Measurements from ENCODE around the gene RARRES2.
"Not testable (repeated sequence)": the region's sequence is repeated elsewhere in the genome, so short reads cannot be mapped to it uniquely, and the experiment has no call there.

DNA sequence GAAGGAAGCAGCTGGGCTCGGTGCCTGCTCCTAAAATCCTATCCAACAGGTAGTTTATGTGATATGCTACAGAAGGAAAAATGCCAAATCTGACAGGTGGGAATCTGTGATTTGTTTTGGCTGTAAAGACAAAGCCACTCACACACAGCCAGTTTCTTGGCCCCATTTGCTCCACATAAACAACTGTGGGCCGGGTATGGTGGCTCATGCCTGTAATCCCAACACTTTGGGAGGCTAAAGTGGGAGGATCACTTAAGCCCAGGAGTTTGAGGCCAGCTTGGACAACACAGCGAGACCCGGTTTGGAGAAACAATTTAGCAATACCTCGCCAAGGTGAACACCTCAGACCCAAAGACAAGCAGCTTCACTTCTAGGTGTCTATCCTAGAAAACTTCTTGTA lies 35.1 kb downstream of the RARRES2 start:
- not testable (repeated sequence) for TF ChIP-seq ZNF136 (CRISPR knock-in tag; IDR thresholded peaks at IDR 0.05; ENCODE audit: low read depth); EP300 (IDR thresholded peaks at IDR 0.05; ENCODE audit: low read depth in 2 of 2, low read length in 2 of 2); EP300 (CRISPR knock-in tag; IDR thresholded peaks at IDR 0.05; ENCODE audit: borderline replicate concordance); ARNTL (CRISPR knock-in tag; IDR thresholded peaks at IDR 0.05); ZMYM3 (CRISPR knock-in tag; IDR thresholded peaks at IDR 0.05); NR2C2 (CRISPR knock-in tag; IDR thresholded peaks at IDR 0.05; ENCODE audit: borderline replicate concordance); CHCHD3 (CRISPR knock-in tag; IDR thresholded peaks at IDR 0.05); ZNF484 (CRISPR knock-in tag; IDR thresholded peaks at IDR 0.05; ENCODE audit: borderline replicate concordance, low read depth); TOE1 (CRISPR knock-in tag; IDR thresholded peaks at IDR 0.05); KDM5B (CRISPR knock-in tag; IDR thresholded peaks at IDR 0.05; ENCODE audit: borderline replicate concordance)
- TF ChIP-seq, protein P1, sequence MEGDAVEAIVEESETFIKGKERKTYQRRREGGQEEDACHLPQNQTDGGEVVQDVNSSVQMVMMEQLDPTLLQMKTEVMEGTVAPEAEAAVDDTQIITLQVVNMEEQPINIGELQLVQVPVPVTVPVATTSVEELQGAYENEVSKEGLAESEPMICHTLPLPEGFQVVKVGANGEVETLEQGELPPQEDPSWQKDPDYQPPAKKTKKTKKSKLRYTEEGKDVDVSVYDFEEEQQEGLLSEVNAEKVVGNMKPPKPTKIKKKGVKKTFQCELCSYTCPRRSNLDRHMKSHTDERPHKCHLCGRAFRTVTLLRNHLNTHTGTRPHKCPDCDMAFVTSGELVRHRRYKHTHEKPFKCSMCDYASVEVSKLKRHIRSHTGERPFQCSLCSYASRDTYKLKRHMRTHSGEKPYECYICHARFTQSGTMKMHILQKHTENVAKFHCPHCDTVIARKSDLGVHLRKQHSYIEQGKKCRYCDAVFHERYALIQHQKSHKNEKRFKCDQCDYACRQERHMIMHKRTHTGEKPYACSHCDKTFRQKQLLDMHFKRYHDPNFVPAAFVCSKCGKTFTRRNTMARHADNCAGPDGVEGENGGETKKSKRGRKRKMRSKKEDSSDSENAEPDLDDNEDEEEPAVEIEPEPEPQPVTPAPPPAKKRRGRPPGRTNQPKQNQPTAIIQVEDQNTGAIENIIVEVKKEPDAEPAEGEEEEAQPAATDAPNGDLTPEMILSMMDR (CRISPR knock-in tag; IDR thresholded peaks at IDR 0.05), result not testable (repeated sequence)
- TF ChIP-seq, protein P2, sequence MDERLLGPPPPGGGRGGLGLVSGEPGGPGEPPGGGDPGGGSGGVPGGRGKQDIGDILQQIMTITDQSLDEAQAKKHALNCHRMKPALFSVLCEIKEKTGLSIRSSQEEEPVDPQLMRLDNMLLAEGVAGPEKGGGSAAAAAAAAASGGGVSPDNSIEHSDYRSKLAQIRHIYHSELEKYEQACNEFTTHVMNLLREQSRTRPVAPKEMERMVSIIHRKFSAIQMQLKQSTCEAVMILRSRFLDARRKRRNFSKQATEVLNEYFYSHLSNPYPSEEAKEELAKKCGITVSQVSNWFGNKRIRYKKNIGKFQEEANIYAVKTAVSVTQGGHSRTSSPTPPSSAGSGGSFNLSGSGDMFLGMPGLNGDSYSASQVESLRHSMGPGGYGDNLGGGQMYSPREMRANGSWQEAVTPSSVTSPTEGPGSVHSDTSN (CRISPR knock-in tag; IDR thresholded peaks at IDR 0.05), result not testable (repeated sequence)

Measured in HepG2 (cell line).